Regular cardiac myocyte (primary cell): ENCODE data around the gene ZNF22. TPM values are rescaled to one million over a fixed set of nuclear protein-coding genes. Genes with fewer than 3 reads are reported as not detected.

Experiments used
- total RNA-seq: library from RNA; depleted of rRNA; stranded (reverse); fragments of >200 nt; gene quantifications from 2 replicates; pipeline ENCODE4 v1.2.3, GENCODE V29; 2014

Gene ZNF22
- total RNA-seq = 12.1 and 16.9 TPM in 2 replicates

DNA sequence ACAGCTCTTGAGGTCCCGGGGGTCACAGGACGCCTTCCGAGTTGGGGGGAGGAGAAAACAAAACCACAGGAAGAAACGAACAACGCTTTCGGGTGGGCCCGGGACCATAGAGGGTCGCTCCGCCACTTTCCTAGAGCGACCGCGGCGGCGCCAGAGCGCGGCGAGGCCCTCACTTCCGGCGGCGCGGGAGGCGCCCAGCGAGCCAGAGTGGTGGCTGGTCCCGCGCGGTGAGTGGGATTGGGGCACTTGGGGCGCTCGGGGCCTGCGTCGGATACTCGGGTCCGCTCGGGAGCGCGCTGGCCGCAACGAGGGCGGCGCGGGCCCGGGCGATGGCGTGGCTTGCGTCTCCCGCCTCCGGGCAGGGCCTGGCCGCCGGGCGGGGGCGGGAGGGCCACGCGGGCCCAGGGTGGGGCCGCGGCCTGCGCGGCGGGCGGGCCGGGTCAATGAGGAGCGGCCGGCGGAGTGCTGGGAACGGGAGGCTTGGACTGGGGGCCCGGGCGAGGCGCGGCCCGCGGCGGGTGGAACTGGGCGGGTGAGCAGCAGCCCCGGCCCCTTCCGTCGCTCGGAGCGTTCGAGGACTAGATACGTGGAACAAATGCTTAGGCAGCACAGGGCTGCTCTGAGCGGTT is at the start of gene ZNF22:
ZNF22 (plus strand) TSS at position 172 of the 629 bp plus-strand sequence. CDS start 2,446 bp downstream, outside the sequence.

DNA sequence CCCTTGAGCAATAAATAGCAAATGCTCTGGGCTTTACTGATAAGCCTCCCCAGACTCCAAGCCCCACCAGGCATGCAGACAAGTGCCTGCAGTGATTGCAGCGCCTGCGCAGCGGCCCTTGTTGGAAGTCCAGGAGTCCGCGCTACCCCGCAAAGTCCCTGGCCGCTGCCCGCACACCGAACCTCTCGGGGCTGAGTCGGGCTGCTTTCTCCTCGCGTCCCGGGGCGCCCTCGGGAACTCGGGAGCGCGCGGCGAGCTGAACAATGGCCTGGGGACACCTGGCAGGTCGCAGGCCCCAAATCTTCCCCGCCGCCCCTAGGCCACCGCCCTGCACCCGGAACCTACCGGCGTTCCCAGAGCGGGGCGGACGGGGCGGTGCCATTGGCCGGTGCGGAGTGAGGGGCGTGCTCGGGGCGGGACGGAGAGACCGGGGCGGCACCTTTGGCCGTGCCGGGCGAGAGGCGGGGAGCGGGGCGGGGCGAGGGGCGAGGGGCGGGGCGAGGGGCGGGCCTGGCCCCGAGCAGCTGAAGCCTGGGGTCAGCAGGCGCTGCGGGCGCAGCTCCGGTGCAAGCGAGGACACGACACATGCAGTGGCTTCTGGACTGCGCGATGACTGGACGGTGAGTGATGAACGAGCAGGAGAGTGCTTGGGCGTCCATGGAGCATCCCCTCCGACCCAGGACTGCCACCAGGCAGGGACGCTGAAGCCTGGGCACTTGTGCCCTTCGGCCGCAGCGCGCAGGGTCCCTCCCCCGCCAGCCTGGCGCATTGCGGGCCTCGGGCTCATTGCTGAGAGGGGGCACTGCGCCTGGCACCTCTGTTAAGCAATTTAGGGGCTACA is 41.3 kb upstream of the ZNF22 start, which contains the start of gene RASSF4:
RASSF4 (plus strand) TSS at position 556 of the 841 bp plus-strand sequence. CDS start 10,401 bp downstream, outside the sequence.

DNA sequence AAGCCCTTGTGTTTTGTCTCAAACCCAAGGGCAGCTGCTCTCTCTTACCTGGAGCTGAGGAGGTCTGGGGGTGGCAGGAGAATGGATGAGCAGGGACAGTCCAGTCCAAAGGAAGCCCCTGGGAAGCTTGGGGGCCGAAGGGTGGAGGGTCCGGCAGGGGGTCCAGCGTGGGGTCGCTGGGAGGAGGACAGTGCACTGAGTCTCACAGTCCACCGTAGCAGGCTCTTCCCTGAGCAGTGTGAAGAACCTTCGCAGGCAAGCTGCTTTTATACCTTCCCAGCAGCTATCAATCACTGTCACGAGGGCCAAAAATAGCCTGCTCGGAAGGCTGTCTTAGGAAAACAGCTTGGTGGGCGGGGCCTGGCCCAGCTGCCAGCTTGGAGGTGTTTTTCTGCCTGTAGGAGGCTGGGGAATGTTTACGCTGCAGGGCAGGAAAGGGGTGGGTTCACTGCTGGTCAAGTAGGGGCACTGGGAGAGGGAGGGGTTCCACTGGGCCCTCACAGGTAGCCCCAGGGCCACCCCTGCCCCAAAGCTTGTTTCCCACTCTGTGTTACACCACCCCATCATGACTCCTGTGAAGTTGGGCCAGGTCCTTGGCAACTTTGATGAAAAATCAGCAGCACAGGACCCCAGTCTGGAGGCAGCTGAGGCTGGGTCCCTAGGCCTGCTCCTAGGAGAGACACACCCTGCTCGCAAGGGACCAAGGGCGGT is 22.0 kb upstream of the ZNF22 start, which contains the start of gene DEPP1:
DEPP1 (minus strand) TSS at position 240 of the 711 bp plus-strand sequence. CDS start 779 bp downstream, outside the sequence.

Other genes with a start within 250 kb of the ZNF22 start
- gene TMEM72, start 89.6 kb upstream of the ZNF22 start, total RNA-seq = not detected in 2 replicates
- gene RASSF4, start 41.1 kb upstream of the ZNF22 start, total RNA-seq = 6.1 and 20.6 TPM in 2 replicates
- 15.3 and 139 TPM in 2 replicates for gene DEPP1, start 22.1 kb upstream of the ZNF22 start, total RNA-seq